Fibroblast of pulmonary artery (primary cell): ENCODE results near the gene ZNF391.
A peak's percentile ranks its signal among the peaks of the same experiment; 100 is the strongest.

Source experiments
- DNase-seq: peaks from one replicate; pipeline ENCODE4 v3.0.0-alpha.2; 2010; ENCODE audit warnings: low read depth
- H3K4me3 ChIP-seq: replicated peaks from 2 replicates; pipeline ENCODE4 v1.5.1; 2011; ENCODE audit warnings: low read depth, mild to moderate bottlenecking, control low read depth, low read length, moderate library complexity
- CTCF ChIP-seq: IDR thresholded peaks from 2 replicates; pipeline ENCODE4 v1.5.1; 2011; ENCODE audit warnings: mild to moderate bottlenecking, control low read depth, low read length, inconsistent platforms; ENCODE audit errors: missing control alignments

The ZNF391 gene

GRCh38 chr6:27388293-27389197 lies at the start of gene ZNF391:
TSS of gene ZNF391 (plus strand) at chr6:27388759. CDS start at chr6:27400371, 11,612 bp downstream.
- peak; percentile 90 for DNase-seq
- no peak for TF ChIP-seq CTCF
- peak within 1 kb of the TSS; percentile 77 for H3K4me3 ChIP-seq

- no peak for TF ChIP-seq CTCF
- no peak for DNase-seq
- H3K4me3 ChIP-seq = no peak overlapping the region
These were observed 35.7 kb upstream of the ZNF391 start for GRCh38 chr6:27352850-27353249.

GRCh38 chr6:27358786-27359185 lies 29.8 kb upstream of the ZNF391 start:
- no peak for DNase-seq
- no peak for TF ChIP-seq CTCF
- H3K4me3 ChIP-seq = no peak overlapping the region

- TF ChIP-seq CTCF = no peak
- H3K4me3 ChIP-seq = no peak overlapping the region
- DNase-seq = no peak
These were observed 29.3 kb upstream of the ZNF391 start for GRCh38 chr6:27359231-27359630.

GRCh38 chr6:27368202-27368601 lies 20.4 kb upstream of the ZNF391 start:
- no peak for TF ChIP-seq CTCF
- DNase-seq = no peak
- H3K4me3 ChIP-seq = no peak overlapping the region

- TF ChIP-seq CTCF = no peak
- no peak overlapping the region for H3K4me3 ChIP-seq
- no peak for DNase-seq
These were observed 18.2 kb upstream of the ZNF391 start for GRCh38 chr6:27370391-27370790.
